Cardiac muscle cell (in vitro differentiated cells and primary cell): ENCODE data around the gene MUC6. TPM values are rescaled to one million over a fixed set of nuclear protein-coding genes. Genes with fewer than 3 reads are reported as not detected.

ENCODE experiments used
- DNase-seq, 2 donors: peaks; one replicate each; pipeline versions ENCODE4 v3.0.0 to v3.0.0-alpha.2; 2010 to 2017; ENCODE audit warnings: low read depth in 1 of 2, low spot score in 1 of 2
- H3K27ac ChIP-seq: fragments of 200-600 bp; sonication (generic); 2 replicates; pipeline ENCODE4 v1.5.1; 2016
- H3K27me3 ChIP-seq: fragments of 200-600 bp; sonication (generic); 2 replicates; pipeline ENCODE4 v1.6.0; 2016; ENCODE audit warnings: control low read depth
- H3K36me3 ChIP-seq: fragments of 200-600 bp; sonication (generic); 2 replicates; pipeline ENCODE4 v1.5.1; 2016; ENCODE audit warnings: control low read depth
- H3K4me1 ChIP-seq: fragments of 200-600 bp; sonication (generic); 2 replicates; pipeline ENCODE4 v1.8.1; 2017; ENCODE audit warnings: low read depth, mild to moderate bottlenecking, mixed run types
- H3K4me3 ChIP-seq: fragments of 200-600 bp; sonication (generic); 2 replicates; pipeline ENCODE4 v1.5.1; 2016; ENCODE audit warnings: mild to moderate bottlenecking
- H3K9me3 ChIP-seq: fragments of 200-600 bp; sonication (generic); 2 replicates; pipeline ENCODE4 v1.5.1; 2017; ENCODE audit warnings: low read depth, mild to moderate bottlenecking, control low read depth
- polyA plus RNA-seq: library from polyadenylated mRNA; unstranded; fragments of >200 nt; fragmentation: Nextera tagmentation; extraction: Ambion mirVana; gene quantifications from 2 replicates; pipeline ENCODE4 v1.2.1, GENCODE V29; 2016
- total RNA-seq: library from RNA; depleted of rRNA; stranded (reverse); fragments of >200 nt; gene quantifications from 2 replicates; pipeline ENCODE4 v1.2.3, GENCODE V29; 2016
- TF ChIP-seq, protein P1 (sequence below): IDR thresholded peaks from 2 replicates; pipeline ENCODE4 v1.5.1; 2012; ENCODE audit warnings: low read depth, mild to moderate bottlenecking, low read length

The MUC6 gene
- total and polyA plus RNA-seq, 2 experiments from 2014 or later = not detected

DNA sequence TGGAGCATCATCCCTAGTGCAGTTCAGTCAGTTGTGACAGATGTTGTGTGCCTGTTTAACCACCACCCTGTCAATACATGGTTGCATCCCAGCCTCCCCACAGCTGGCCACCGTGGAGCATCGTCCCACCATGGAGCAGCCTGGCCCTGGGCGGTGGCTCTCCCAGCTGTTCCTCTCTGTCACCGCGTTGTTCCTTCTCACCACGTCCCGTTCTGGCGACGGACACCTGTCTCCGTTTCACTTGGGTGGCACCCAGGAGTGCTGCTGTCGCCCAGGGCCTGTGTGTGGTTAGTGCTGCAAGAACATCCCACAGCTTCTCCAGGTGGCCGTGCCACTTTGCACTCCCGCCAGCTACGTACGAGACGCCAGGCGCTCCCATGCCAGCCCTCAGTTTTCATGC, 26.5 kb downstream of the MUC6 start:
- H3K27me3 ChIP-seq = no peaks in the 10 kb centered on the region
- no peak overlapping the region for H3K4me3 ChIP-seq
- no peak overlapping the region for H3K27ac ChIP-seq
- no peaks in the 10 kb centered on the region for H3K9me3 ChIP-seq
- TF ChIP-seq, protein P1, sequence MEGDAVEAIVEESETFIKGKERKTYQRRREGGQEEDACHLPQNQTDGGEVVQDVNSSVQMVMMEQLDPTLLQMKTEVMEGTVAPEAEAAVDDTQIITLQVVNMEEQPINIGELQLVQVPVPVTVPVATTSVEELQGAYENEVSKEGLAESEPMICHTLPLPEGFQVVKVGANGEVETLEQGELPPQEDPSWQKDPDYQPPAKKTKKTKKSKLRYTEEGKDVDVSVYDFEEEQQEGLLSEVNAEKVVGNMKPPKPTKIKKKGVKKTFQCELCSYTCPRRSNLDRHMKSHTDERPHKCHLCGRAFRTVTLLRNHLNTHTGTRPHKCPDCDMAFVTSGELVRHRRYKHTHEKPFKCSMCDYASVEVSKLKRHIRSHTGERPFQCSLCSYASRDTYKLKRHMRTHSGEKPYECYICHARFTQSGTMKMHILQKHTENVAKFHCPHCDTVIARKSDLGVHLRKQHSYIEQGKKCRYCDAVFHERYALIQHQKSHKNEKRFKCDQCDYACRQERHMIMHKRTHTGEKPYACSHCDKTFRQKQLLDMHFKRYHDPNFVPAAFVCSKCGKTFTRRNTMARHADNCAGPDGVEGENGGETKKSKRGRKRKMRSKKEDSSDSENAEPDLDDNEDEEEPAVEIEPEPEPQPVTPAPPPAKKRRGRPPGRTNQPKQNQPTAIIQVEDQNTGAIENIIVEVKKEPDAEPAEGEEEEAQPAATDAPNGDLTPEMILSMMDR = no peak
- peaks cover 15% of the 10 kb centered on the region for H3K36me3 ChIP-seq
- no peak for DNase-seq
- no peaks in the 10 kb centered on the region for H3K4me1 ChIP-seq

- Histone ChIP-seq H3K4me3 (no peak overlapping the region), H3K36me3 (peaks cover 15% of the 10 kb centered on the region), H3K9me3 (no peaks in the 10 kb centered on the region), H3K27me3 (no peaks in the 10 kb centered on the region), H3K27ac (no peak overlapping the region), H3K4me1 (no peaks in the 10 kb centered on the region)
- no peak for DNase-seq
- TF ChIP-seq, protein P1 = no peak
Observed at GRCh38 chr11:1009371-1009770, 27.1 kb downstream of the MUC6 start.

DNA sequence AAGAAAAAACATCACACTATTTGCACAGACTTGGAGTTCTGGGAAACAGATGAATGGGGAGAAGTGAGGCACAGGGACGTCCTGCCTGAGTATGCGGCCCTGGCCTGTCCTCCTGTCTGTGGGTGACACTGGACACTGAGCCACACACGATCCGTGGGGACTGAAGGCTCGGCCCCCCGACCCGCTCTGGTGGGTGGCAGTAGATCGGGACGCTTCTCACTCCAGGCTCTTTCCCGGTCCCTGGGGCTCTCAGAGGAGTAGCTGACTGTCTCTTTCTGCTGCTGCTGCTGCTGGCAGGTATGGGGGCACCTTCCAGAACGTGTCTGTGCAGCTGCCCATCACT, 27.7 kb downstream of the MUC6 start:
- H3K4me3 ChIP-seq = no peak overlapping the region
- no peak for DNase-seq
- H3K9me3 ChIP-seq = no peaks in the 10 kb centered on the region
- no peaks in the 10 kb centered on the region for H3K27me3 ChIP-seq
- TF ChIP-seq, protein P1 = no peak
- H3K4me1 ChIP-seq = no peaks in the 10 kb centered on the region
- no peak overlapping the region for H3K27ac ChIP-seq
- peaks cover 15% of the 10 kb centered on the region for H3K36me3 ChIP-seq

GRCh38 chr11:1008001-1008802, 28.3 kb downstream of the MUC6 start:
- H3K4me3 ChIP-seq = no peak overlapping the region
- H3K27me3 ChIP-seq = no peaks in the 10 kb centered on the region
- no peak overlapping the region for H3K27ac ChIP-seq
- H3K4me1 ChIP-seq = no peaks in the 10 kb centered on the region
- DNase-seq = no peak
- TF ChIP-seq, protein P1 = no peak
- H3K36me3 ChIP-seq = peaks cover 15% of the 10 kb centered on the region
- H3K9me3 ChIP-seq = no peaks in the 10 kb centered on the region

DNA sequence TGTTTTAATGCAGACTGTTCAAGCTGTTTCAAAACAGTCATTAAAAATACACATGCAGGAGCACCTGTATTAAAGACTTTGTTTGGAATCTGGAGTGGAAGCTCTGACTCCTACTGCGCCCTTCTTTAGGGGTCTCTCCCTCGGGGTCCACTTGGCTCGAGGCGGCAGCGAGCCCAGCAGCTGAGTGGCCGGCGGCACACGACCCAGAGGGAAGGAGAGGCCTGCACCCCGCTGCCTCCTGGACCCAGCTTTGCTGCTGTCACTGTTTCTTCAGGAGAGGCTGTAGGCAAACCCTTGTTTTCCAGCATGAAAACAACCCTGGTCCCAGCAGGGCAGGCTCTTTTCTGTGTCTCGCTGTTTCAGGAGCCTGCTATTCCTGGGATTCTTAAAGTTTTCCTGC, 29.2 kb downstream of the MUC6 start:
- Histone ChIP-seq H3K27ac (peak overlapping the region; percentile 55), H3K4me3 (no peak overlapping the region), H3K36me3 (peaks cover 22% of the 10 kb centered on the region), H3K27me3 (no peaks in the 10 kb centered on the region), H3K9me3 (no peaks in the 10 kb centered on the region), H3K4me1 (no peaks in the 10 kb centered on the region)
- TF ChIP-seq, protein P1 = no peak
- no peak for DNase-seq
